Activated CD8-positive, alpha-beta T cell treated with anti-CD3 and anti-CD28 coated beads for 36 hours (primary cell): ENCODE results near the gene CUL4A. TPM values are rescaled to one million over a fixed set of nuclear protein-coding genes. Genes with fewer than 3 reads are reported as not detected.
A peak's percentile ranks its signal among the peaks of the same experiment; 100 is the strongest.

Experiments used
- ATAC-seq: fragments of 200-7000 bp; cut with Tn5 transposase; one replicate; pipeline ENCODE4 v1.10.0; 2021; ENCODE audit warnings: mild to moderate bottlenecking, moderate library complexity
- CTCF ChIA-PET: fragments of 350-600 bp; sonication (Branson Sonifier 250); formaldehyde crosslinking; loops from one replicate; lab custom pipeline; 2021; ENCODE audit warnings: antibody characterized with exemption; lab: Charles Lee
- POLR2A ChIA-PET: fragments of 350-600 bp; sonication (Branson Sonifier 250); formaldehyde crosslinking; loops from one replicate; lab custom pipeline; 2021; ENCODE audit warnings: antibody characterized with exemption; lab: Charles Lee
- DNase-seq: peaks from one replicate; pipeline ENCODE4 v3.0.0-alpha.2; 2020
- H3K27ac Mint-ChIP-seq: one replicate; pipeline ENCODE4 v1.8.0; 2021; ENCODE audit warnings: mild to moderate bottlenecking, mixed read lengths
- H3K27me3 Mint-ChIP-seq: one replicate; pipeline ENCODE4 v1.8.0; 2021; ENCODE audit warnings: mixed read lengths
- H3K36me3 Mint-ChIP-seq: one replicate; pipeline ENCODE4 v1.8.0; 2021; ENCODE audit warnings: low read depth, mixed read lengths
- H3K4me1 Mint-ChIP-seq: one replicate; pipeline ENCODE4 v1.8.0; 2021; ENCODE audit warnings: low read depth, mixed read lengths
- H3K4me3 Mint-ChIP-seq: one replicate; pipeline ENCODE4 v1.8.0; 2021; ENCODE audit warnings: mild to moderate bottlenecking, moderate library complexity, mixed read lengths
- H3K9me3 Mint-ChIP-seq: one replicate; pipeline ENCODE4 v1.8.0; 2021; ENCODE audit warnings: mixed read lengths
- CTCF ChIP-seq: fragments of 200-600 bp; IDR thresholded peaks from one replicate; pipeline ENCODE4 v1.8.0; 2022; ENCODE audit warnings: antibody characterized with exemption, mild to moderate bottlenecking
- intact Hi-C: fragments of 100-400 bp; cut with micrococcal nuclease; formaldehyde crosslinking; loops from one replicate; pipeline ENCODE4 v1.10.0; 2022
- total RNA-seq, 2 experiments: library from RNA; stranded (reverse); gene quantifications; one replicate each; pipeline ENCODE4 v1.2.3, GENCODE V29; 2021

The CUL4A gene
- total RNA-seq, 2 experiments from 2014 or later, result 81.5 to 81.7 TPM

- ATAC-seq, result peak; percentile 10
- no peak for TF ChIP-seq CTCF
- ChIA-PET CTCF (no interaction called here), POLR2A (no interaction called here)
- peak; percentile 9 for DNase-seq
- Mint-ChIP-seq H3K27me3 (no peaks in the 10 kb centered on the region), H3K4me1 (peaks cover 23% of the 10 kb centered on the region), H3K4me3 (no peak overlapping the region), H3K27ac (peak overlapping the region; percentile 26), H3K36me3 (peaks cover 17% of the 10 kb centered on the region), H3K9me3 (no peaks in the 10 kb centered on the region)
- intact Hi-C loops, result no loop called here
Measured at GRCh38 chr13:113216254-113217048, 7.0 kb downstream of the CUL4A start.

- Mint-ChIP-seq H3K36me3 (peaks cover 24% of the 10 kb centered on the region), H3K4me1 (peaks cover 15% of the 10 kb centered on the region), H3K9me3 (no peaks in the 10 kb centered on the region), H3K27ac (no peak overlapping the region), H3K4me3 (no peak overlapping the region), H3K27me3 (no peaks in the 10 kb centered on the region)
- CTCF ChIA-PET, result interaction anchor here (1.2 kb wide), 1 partner anchor 189 kb away, joined by 4 read pairs; no protein-coding TSS in a partner anchor
- POLR2A ChIA-PET, result interaction anchor here (1.0 to 1.6 kb wide), 3 partner anchors 8 to 11 kb away, joined by 3 to 5 read pairs (median 5); no protein-coding TSS in a partner anchor
- TF ChIP-seq CTCF, result no peak
- DNase-seq, result no peak
- no peak for ATAC-seq
- intact Hi-C loops, result no loop called here
Measured at GRCh38 chr13:113218586-113218985, 9.2 kb downstream of the CUL4A start.

DNA sequence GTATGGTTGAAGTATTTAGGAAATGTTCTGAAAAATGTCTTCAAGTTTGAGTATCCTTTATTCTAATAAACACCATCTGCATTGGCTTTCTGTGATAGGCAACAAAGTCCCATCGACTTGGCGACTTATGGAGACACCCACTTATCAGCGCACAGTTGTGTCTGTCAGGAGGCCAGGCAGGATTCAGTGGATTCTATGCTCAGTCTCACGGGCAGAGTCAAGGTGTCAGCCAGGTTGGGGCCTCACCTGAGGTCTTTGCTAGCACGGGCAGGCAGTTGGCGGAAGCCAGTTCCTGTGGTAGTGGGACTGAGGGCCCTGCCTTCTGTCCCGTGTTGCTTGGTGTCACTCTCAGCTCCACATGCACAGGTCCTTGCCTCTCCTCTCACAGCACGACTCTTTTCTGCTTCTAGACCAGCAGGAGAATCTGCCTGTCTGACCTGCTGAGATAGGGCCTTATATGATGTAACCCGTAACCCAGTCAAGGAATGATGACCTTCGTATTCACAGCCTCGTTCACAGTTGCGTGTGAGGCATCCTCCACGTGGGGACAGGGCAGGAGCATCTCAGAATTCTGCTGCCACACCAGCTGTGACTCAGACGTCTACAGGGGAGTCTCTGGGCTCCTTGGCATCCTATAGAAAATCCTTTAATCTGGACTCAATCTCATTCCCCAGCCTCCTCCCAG is 10.0 kb downstream of the CUL4A start:
- ChIA-PET CTCF (interaction anchor here (1.2 kb wide), 1 partner anchor 190 kb away, joined by 4 read pairs; no protein-coding TSS in a partner anchor), POLR2A (interaction anchor here (0.6 to 1.1 kb wide), 2 partner anchors 9 to 23 kb away, joined by 3 read pairs; no protein-coding TSS in a partner anchor)
- no peak for DNase-seq
- no peaks in the 10 kb centered on the region for H3K27me3 Mint-ChIP-seq
- no peak overlapping the region for H3K27ac Mint-ChIP-seq
- no peak for TF ChIP-seq CTCF
- no peaks in the 10 kb centered on the region for H3K9me3 Mint-ChIP-seq
- ATAC-seq, result no peak
- peaks cover 17% of the 10 kb centered on the region for H3K4me1 Mint-ChIP-seq
- intact Hi-C loops, result no loop called here
- peaks cover 25% of the 10 kb centered on the region for H3K36me3 Mint-ChIP-seq
- no peak overlapping the region for H3K4me3 Mint-ChIP-seq

- ATAC-seq, result no peak
- Mint-ChIP-seq H3K9me3 (no peaks in the 10 kb centered on the region), H3K4me3 (no peak overlapping the region), H3K36me3 (peaks cover 30% of the 10 kb centered on the region), H3K4me1 (peaks cover 17% of the 10 kb centered on the region), H3K27ac (no peak overlapping the region), H3K27me3 (no peaks in the 10 kb centered on the region)
- TF ChIP-seq CTCF, result no peak
- ChIA-PET POLR2A (no interaction called here), CTCF (no interaction called here)
- intact Hi-C loops, result no loop called here
- DNase-seq, result no peak
Measured at GRCh38 chr13:113220141-113220598, 10.8 kb downstream of the CUL4A start.

DNA sequence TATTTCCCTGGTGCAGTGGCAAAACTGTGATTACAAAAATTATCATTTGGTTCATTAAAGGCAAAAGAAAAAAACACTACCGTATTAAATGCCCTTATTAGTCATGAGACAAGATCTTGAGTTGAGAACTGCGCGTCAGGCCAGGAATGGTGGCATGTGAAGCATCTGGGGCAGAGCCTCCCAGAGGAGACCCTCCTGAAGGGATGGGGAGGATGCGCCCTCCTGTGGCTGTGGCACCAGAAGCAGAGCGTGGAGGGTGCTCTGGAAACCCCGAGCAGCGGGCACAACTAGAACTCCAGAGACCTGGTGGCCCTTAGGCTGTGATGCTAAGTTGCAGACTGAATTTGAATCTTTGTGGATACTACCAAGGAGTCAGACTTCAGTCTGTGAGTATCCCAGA is 11.5 kb downstream of the CUL4A start:
- intact Hi-C loops, result no loop called here
- Mint-ChIP-seq H3K9me3 (no peaks in the 10 kb centered on the region), H3K27me3 (no peaks in the 10 kb centered on the region), H3K4me1 (peaks cover 17% of the 10 kb centered on the region), H3K36me3 (peaks cover 30% of the 10 kb centered on the region), H3K4me3 (no peak overlapping the region), H3K27ac (no peak overlapping the region)
- DNase-seq, result peak; percentile 17
- ChIA-PET CTCF (no interaction called here), POLR2A (no interaction called here)
- ATAC-seq, result peak; percentile 60
- TF ChIP-seq CTCF, result peak; percentile 13
